HG03342 (cell line): ENCODE data around the gene SMIM11.

ENCODE experiments used
- ATAC-seq: cut with Tn5 transposase; IDR thresholded peaks from one replicate; pipeline ENCODE4 v1.9.1; 2021; ENCODE audit warnings: mild to moderate bottlenecking, moderate library complexity; ENCODE audit not compliant: unreplicated experiment

The SMIM11 gene, protein sequence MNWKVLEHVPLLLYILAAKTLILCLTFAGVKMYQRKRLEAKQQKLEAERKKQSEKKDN

DNA sequence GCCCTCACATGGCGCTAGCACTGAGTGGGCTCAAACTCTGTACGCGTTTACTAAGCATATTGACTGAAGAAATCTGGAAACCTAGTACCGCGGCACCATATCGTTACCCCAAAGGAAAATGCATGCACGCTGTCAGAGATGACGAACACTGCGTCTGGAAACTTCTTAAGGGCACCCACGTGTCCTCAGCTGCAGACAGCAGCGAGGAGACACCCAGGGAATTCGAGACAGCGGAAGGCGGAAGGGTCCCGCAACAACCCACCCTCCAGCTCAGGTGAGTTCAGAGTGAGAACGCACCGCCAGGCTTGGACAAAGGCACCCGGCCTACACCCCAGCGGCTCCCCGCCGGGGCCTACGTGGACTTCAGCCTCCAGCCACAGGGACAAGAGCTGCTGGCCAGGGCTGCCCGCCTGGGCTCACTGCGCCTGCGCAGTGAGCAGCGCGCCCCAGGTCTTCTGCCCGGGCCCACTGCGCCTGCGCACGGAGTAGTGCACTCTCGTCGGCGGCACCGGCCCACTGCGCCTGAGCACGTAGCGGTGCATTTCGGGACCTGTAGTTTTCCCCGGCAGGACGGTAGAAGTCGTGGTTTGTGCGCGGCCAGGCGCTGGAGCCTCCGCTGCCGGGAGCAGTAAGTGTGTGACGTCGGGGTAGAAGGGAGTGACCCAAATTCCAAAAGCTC is at the start of gene SMIM11:
SMIM11 (plus strand) TSS at position 568 of the 679 bp plus-strand sequence. CDS start 3,998 bp downstream, outside the sequence.
- ATAC-seq = peak; percentile 88

- ATAC-seq = no peak
Observed at GRCh38 chr21:34330055-34330454, 45.3 kb upstream of the SMIM11 start.

DNA sequence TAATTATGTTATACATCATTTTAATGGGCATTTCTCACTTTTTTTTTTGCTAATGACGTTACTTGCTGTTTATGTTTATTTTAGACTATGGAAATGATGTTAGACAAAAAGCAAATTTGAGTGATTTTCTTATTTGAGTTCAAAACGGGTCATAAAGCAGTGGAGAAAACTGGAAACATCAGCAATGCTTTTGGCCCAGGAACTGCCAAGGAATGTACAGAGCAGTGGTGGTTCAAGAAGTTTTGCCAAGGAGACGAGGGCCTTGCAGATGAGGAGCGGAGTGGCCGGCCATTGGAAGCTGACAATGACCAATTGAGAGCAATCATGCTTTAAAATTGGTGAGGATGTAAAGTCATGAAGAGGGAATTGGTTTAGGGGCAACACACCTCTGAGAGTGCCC is 43.6 kb upstream of the SMIM11 start:
- ATAC-seq = no peak

GRCh38 chr21:34332347-34332746 is 43.0 kb upstream of the SMIM11 start:
- ATAC-seq = no peak

DNA sequence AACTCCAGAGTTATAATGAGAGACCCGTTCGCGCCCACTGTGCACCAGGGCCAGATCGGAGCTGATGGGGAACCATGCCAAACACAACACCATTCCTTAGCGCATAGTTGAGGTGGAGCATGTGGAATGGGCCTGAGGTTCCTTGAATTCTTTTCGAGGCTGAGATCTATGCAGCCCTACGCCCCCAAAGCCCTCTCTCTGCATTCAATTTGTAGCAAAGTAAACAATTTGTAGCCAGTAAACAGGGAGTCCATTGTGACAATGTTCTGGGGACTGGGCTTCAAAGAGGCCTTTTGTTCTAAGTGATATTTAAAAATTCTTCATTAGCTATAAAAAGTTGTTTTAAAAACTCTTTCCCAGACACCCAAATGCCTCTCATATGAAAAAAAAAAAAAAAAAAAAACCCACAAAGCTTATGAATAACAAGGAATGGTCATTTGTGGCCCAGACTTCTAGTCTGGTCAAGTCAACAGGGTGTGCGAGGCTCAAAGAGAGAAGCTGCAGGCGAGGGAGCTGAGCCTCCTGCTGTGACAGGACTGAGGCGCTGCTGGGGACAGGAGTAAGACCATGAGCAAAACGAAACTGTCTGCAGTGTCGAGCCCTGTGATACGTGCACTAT is 42.1 kb upstream of the SMIM11 start:
- no peak for ATAC-seq

DNA sequence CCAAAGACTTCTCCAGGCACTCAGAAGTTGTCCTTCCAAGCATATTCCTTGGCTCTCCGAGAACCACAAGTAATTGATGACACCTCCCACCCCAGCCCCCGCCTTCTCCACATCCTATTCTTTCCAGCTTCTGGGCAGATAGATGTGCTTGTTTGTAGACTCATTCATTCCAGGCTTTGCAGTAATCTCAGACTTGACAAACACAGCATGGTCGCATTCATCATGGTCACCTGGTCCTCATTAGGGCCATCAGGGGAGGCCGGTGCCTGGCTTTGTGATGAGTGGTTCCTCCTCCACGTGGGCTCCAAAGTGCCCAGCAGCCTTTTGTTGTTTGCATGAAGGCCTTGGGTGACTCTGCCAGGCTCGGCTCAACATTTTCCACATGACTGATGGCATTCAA is 40.0 kb upstream of the SMIM11 start:
- no peak for ATAC-seq

DNA sequence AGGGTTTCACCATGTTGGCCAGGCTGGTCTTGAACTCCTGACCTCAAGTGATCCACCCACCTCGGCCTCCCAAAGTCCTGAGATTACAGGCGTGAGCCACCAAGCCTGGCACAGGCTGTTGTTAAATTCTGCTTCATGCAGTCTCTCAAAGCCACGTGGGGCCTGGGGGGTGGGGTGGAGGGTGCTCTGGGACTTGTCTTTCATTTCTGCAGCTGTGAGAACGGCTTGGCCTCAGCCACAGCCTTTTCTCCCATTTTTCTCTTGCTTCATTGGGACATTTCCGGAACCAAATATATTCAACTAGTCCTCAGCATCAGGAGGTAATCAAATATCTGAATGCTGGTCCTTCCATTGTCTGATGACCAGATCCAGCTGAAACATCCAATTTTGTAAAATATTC is 39.1 kb upstream of the SMIM11 start:
- ATAC-seq = no peak

- no peak for ATAC-seq
Observed at GRCh38 chr21:34336756-34337391, 38.4 kb upstream of the SMIM11 start.

GRCh38 chr21:34337741-34338140 is 37.6 kb upstream of the SMIM11 start:
- no peak for ATAC-seq

DNA sequence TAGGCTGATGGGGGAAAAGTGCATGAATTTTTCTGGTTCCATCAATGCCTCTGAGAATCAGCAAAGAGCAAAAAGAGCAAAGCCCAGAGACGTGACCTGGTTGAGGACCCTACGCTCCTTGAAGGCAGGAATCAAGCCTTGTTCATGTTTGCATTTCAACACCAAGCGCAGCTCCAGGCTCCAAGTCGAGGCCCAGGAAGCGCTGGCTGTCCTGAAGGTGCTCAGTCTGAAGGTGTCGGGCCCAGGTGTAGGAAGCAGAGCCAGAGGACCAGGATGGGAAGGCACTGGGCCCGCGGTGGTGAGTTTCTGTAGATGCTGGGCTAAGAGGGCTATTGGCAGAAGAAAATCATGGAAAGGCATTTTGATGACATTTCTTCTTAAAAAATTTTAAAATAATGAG is 37.1 kb upstream of the SMIM11 start:
- no peak for ATAC-seq

DNA sequence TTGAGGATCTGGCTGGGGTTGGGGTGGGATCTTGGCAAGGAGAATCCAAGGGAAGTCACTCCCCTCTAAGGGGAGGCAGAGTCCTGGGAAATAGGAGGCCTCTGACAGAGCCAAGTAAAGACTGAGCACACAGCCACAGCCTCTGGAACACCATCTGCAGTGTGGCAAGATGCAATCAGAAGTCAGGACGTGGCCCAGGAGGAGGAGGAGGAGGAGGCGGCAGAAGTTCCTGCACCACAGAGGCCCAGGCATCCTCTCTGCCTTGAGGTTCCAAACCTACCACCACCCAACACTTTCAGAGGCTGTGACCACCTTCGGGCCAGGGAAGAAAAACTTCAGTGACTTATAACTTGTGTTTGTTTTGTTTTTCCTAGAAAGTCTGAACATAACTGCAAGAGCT is 35.2 kb upstream of the SMIM11 start:
- no peak for ATAC-seq

- no peak for ATAC-seq
Observed at GRCh38 chr21:34342476-34342875, 32.8 kb upstream of the SMIM11 start.

- no peak for ATAC-seq
Observed at GRCh38 chr21:34343347-34343746, 32.0 kb upstream of the SMIM11 start.

DNA sequence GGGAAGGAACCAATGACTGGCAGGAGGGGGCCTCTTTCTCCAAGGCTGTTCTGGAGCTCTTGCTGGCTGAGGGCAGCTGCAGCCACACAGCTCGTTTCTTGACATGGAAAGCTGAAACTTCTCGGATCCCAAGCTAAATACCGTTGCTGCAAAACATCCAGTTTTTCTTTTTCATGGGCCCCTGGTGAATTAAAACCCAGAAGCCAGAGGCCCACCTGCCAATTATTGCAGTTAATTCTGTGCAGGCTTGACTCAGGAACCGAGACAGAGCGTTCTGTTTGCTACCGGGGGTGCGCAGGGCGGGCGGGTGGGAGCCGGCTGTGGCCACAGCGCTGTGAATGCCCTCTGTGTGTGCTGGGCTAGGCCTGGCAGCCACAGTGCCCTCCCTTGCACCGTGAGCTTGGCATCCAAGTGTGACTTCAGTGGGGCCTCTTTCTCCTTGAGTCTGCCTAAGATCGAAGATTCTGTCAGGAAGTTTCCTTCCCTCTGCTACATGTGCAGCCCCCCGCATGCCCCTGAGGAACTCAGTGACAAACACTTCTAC is 31.4 kb upstream of the SMIM11 start:
- ATAC-seq = no peak

DNA sequence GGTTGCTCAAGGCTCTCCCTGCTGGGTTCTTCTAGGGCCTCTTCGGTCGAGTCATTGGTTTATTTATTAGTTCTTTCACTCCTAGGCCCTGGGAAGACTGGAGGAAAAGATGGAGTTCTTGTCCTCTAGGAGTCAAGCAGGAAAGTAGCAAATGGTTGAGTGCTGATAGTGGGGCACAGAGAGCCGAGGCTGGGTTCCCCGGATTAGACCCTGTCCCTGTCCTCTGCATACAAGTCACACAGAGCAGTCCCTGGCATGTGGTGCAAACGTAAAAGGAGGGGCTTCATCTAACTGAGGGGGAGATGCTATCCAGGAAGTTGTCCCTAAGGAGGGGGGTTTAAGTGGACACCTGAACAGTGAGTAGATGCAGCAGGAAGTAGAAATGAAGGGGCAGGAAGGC is 30.7 kb upstream of the SMIM11 start:
- no peak for ATAC-seq

DNA sequence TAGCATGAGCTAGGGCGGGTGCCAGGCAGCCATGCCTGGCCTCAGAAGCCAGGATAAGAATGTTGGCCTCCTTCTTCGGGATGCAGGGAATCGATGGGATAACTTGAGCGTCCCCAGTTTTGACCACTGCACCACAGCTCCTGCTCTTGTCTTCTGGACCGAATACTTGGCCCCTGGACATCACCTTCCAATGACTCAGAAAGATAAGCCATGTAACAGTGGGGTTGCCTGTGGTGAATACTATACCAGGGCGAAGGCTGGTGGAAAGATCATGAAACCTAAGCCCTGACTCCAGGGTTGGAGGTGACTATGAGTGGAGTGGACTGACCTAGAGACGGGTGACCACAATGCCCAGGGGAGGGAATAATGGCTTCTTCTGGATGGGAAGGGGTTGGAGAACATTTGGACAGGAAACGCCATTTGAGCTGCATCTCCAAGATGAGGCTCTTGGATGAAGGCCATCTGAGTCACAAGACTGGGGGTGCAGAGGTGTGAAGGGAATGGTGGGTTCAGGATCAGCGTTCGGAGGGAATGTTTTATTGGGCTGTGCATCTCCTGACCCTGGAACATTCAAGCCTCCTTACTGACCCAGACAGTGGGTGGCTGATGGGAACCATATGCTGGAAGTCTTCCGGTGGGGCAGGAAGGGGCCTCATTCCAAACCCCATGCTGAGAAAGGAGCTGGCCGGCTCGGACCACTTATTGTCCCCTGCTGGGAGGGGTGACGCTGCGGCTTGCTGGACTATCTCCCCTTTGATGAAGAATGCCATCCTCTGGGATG is 30.0 kb upstream of the SMIM11 start:
- ATAC-seq = no peak

DNA sequence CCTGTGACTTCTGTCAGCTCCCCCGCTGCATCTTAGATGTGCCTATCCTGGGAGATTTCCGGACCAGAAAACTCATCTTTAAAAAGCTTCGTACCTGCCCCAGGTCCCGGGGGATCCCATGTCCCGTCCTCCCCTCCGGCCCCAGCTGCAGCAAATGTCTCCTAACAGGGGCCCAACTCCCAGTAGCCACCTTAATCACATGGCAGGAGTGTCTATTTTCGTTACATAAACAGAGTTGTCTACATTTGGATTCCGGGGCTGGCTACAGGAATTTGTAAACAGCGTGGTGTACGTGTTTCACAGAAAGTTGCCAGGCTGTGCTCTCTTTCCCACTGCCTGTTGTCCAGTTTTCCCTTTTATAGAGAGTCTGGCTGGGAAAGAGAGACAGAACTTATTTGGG is 29.4 kb upstream of the SMIM11 start:
- ATAC-seq = no peak

DNA sequence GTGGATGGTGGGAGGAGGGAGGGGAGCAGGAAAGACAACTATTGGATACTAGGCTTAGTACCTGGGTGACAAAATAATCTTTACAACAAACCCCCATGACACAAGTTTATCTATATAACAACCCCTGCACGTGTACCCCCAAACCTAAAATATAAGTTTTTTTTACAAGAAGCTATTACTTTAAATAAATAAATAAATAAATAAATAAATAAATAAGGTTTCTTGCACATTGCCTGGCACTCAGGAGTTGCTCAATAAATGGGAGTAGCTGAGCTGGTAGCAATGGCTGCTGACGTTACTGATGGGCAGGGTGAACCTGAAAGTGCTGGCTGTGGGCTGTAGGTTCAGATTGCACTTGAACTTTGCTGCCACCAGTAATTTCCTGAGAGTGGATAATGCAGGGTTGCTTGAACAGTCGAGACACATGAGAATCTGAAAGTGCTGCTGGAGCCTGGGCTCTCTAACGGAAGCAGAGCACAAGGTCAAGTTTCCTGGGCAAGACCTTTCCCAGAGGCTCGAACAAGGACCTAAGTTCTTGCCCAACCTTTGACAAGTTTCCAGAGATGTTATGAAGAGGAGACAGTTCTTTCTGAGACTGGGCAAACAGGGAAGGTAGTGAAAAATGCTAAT is 26.3 kb upstream of the SMIM11 start:
- ATAC-seq = no peak

DNA sequence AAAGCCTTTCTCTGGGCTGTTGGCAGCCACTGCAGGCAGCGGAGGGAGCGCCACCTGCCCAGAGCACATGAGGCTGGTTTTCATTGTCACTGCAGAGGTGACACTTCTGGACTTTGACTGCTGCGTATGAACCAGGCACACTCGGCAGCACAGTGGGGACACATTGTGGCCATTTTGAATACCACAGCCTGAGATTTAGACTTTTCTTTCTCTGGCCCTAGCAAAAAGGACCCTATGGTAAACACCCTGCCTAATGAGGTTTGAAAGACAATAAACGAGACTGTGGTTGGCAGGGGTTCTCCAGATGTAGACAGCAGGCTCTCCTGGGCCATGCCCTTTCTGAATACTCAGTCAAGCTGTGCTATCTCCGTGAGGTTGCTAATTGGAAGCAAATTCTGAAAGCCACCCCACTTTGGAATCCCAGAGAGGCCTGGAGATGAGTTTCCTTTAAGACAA is 23.5 kb upstream of the SMIM11 start:
- peak; percentile 67 for ATAC-seq

- no peak for ATAC-seq
Observed at GRCh38 chr21:34352556-34352955, 22.8 kb upstream of the SMIM11 start.

DNA sequence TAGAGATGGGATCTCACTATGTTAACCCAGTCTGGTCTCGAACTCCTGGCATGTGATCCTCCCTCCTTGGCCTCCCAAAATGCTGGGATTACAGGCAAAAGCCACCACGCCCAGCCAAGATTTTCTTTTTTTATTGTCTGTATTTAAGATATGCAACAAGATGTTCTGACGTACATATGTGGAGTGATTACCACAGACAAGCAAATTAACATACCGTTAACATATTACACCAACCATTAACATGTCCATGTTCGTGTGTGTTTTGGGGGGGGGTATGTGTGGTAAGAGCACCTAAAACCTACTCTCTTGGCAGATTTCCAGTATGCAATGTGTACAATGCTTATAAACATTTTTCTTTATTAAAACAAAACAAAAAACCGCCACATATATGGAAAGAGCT is 22.1 kb upstream of the SMIM11 start:
- no peak for ATAC-seq
